ENCODE measurements around the gene RCAN2.

DNA sequence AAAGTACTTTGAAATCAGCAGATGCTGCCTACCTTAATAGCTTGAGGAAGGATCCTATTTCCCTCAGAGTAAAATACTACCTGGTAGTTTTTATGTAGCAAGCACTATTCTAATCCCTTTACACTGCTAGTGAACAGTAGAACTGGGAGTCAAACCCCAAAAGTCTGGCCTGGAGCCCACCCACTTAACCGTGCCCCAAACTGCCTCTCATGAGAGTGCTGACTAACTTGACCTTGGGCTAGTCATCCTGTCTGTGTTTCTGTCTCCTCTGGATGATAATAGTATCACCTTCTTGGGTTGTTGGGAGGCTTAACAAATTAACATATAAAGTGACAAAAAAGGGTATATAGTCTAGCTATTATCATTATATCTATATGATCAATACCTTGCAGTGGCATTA lies 140.5 kb downstream of the RCAN2 start:
- no peak for TF ChIP-seq POLR2AphosphoS5 (IDR thresholded peaks at IDR 0.05; ENCODE audit: low read depth, low read length)
- TF ChIP-seq, protein P1, sequence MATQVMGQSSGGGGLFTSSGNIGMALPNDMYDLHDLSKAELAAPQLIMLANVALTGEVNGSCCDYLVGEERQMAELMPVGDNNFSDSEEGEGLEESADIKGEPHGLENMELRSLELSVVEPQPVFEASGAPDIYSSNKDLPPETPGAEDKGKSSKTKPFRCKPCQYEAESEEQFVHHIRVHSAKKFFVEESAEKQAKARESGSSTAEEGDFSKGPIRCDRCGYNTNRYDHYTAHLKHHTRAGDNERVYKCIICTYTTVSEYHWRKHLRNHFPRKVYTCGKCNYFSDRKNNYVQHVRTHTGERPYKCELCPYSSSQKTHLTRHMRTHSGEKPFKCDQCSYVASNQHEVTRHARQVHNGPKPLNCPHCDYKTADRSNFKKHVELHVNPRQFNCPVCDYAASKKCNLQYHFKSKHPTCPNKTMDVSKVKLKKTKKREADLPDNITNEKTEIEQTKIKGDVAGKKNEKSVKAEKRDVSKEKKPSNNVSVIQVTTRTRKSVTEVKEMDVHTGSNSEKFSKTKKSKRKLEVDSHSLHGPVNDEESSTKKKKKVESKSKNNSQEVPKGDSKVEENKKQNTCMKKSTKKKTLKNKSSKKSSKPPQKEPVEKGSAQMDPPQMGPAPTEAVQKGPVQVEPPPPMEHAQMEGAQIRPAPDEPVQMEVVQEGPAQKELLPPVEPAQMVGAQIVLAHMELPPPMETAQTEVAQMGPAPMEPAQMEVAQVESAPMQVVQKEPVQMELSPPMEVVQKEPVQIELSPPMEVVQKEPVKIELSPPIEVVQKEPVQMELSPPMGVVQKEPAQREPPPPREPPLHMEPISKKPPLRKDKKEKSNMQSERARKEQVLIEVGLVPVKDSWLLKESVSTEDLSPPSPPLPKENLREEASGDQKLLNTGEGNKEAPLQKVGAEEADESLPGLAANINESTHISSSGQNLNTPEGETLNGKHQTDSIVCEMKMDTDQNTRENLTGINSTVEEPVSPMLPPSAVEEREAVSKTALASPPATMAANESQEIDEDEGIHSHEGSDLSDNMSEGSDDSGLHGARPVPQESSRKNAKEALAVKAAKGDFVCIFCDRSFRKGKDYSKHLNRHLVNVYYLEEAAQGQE (IDR thresholded peaks at IDR 0.05; ENCODE audit: insufficient read depth in 1 of 2, low read depth in 2 of 2, low read length in 2 of 2): no peak
- no peak for TF ChIP-seq TAF1 (IDR thresholded peaks at IDR 0.05; ENCODE audit: borderline replicate concordance, insufficient read depth, low read length)
- no peak for TF ChIP-seq SIN3A (IDR thresholded peaks at IDR 0.05; ENCODE audit: borderline replicate concordance, insufficient read depth, low read length)
- no peak for TF ChIP-seq FOXP2 (optimal IDR thresholded peaks at IDR 0.05; ENCODE audit: borderline replicate concordance, extremely low read depth, extremely low read length, insufficient read depth)

Data from PFSK-1 (cell line).